H1 (cell line): ENCODE data around the gene C2CD3. TPM values are rescaled to one million over a fixed set of nuclear protein-coding genes. Genes with fewer than 3 reads are reported as not detected.

ENCODE experiments used
- CBX8 ChIP-seq: fragments of 300-800, 300-1000 bp; sonication (generic); IDR thresholded peaks from 2 replicates; pipeline ENCODE4 v1.7.1; 2016; ENCODE audit warnings: low read depth, low read length, borderline replicate concordance
- CEBPB ChIP-seq: IDR thresholded peaks from 2 replicates; pipeline ENCODE4 v1.6.1; 2012; ENCODE audit warnings: low read depth, low read length
- GTF2F1 ChIP-seq: IDR thresholded peaks from 2 replicates; pipeline ENCODE4 v1.6.1; 2012; ENCODE audit warnings: low read depth, low read length, improper control_type of control experiment, borderline replicate concordance
- JUN ChIP-seq: IDR thresholded peaks from 2 replicates; pipeline ENCODE4 v1.6.1; 2011; ENCODE audit warnings: low read depth, mild to moderate bottlenecking, improper control_type of control experiment, low read length
- NRF1 ChIP-seq: IDR thresholded peaks from 2 replicates; pipeline ENCODE4 v1.6.1; 2011; ENCODE audit warnings: mild to moderate bottlenecking, low read depth, low read length, improper control_type of control experiment
- RFX5 ChIP-seq: IDR thresholded peaks from 2 replicates; pipeline ENCODE4 v1.6.1; 2011; ENCODE audit warnings: low read depth, low read length, improper control_type of control experiment, borderline replicate concordance
- RNF2 ChIP-seq: fragments of 200-900, 300-1000 bp; sonication (generic); IDR thresholded peaks from 2 replicates; pipeline ENCODE4 v1.7.1; 2016; ENCODE audit warnings: borderline replicate concordance, low read depth, mild to moderate bottlenecking, antibody characterized with exemption, low read length; ENCODE audit not compliant: poor library complexity, severe bottlenecking; ENCODE audit errors: missing control alignments
- RXRA ChIP-seq: IDR thresholded peaks from 2 replicates; pipeline ENCODE4 v1.6.1; 2011; ENCODE audit warnings: low read depth, mild to moderate bottlenecking, low read length, moderate library complexity; ENCODE audit not compliant: insufficient read depth
- SAP30 ChIP-seq: fragments of 300-600 bp; sonication (generic); IDR thresholded peaks from 2 replicates; pipeline ENCODE4 v1.7.1; 2012; ENCODE audit warnings: low read length, moderate library complexity, mild to moderate bottlenecking, inconsistent platforms; ENCODE audit not compliant: insufficient read depth, insufficient replicate concordance
- USF2 ChIP-seq: IDR thresholded peaks from 2 replicates; pipeline ENCODE4 v1.6.1; 2011; ENCODE audit warnings: low read length, improper control_type of control experiment
- polyA plus RNA-seq, 7 experiments: library from polyadenylated mRNA; depleted of rRNA in 3 of 7; stranded (reverse) in 5 of 7; unstranded in 2 of 7; fragments of >200 nt in 5 of 7; fragments of 200-250 nt in 2 of 7; gene quantifications; 1 replicate in 5 of 7; 2 replicates in 1 of 7; 4 replicates in 1 of 7; pipeline versions ENCODE4 v1.2.1 to v1.2.3, GENCODE V29; 2011 to 2013; ENCODE audit warnings: missing spikeins in 2 of 7, mixed read lengths in 2 of 7
- total RNA-seq: library from RNA; stranded (reverse); fragmentation: NEBNext Ultra II Directional; extraction: Animal tissue kit (Norgen Biotek cat#: 25700); gene quantifications from 2 replicates; pipeline ENCODE4 v1.2.1, GENCODE V29; 2021
- TF ChIP-seq, protein P1 (sequence below), 3 experiments: IDR thresholded peaks; 1 replicate in 2 of 3; 2 replicates in 1 of 3; pipeline versions ENCODE4 v1.5.1 to v1.6.1; 2011; ENCODE audit warnings: low read length in 3 of 3, mild to moderate bottlenecking in 3 of 3, inconsistent platforms in 2 of 3, low read depth in 1 of 3, moderate library complexity in 1 of 3; ENCODE audit not compliant: insufficient read depth in 1 of 3; ENCODE audit errors: control extremely low read depth in 1 of 3
- TF ChIP-seq, protein P2 (sequence below): IDR thresholded peaks from 2 replicates; pipeline ENCODE4 v1.6.1; 2011; ENCODE audit warnings: low read depth, mild to moderate bottlenecking, low read length; ENCODE audit not compliant: insufficient read depth

C2CD3 gene
- total and polyA plus RNA-seq, 2 of the 8 experiments (the other 6 are each of a cell fraction or from before 2014, with no cell fraction given): 11.0 to 29.1 TPM

GRCh38 chr11:74147199-74147929 lies 23.4 kb downstream of the C2CD3 start (continued):
- TF ChIP-seq, protein P1, sequence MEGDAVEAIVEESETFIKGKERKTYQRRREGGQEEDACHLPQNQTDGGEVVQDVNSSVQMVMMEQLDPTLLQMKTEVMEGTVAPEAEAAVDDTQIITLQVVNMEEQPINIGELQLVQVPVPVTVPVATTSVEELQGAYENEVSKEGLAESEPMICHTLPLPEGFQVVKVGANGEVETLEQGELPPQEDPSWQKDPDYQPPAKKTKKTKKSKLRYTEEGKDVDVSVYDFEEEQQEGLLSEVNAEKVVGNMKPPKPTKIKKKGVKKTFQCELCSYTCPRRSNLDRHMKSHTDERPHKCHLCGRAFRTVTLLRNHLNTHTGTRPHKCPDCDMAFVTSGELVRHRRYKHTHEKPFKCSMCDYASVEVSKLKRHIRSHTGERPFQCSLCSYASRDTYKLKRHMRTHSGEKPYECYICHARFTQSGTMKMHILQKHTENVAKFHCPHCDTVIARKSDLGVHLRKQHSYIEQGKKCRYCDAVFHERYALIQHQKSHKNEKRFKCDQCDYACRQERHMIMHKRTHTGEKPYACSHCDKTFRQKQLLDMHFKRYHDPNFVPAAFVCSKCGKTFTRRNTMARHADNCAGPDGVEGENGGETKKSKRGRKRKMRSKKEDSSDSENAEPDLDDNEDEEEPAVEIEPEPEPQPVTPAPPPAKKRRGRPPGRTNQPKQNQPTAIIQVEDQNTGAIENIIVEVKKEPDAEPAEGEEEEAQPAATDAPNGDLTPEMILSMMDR (IDR thresholded peaks at IDR 0.05; ENCODE audit: control extremely low read depth in 1 of 3, insufficient read depth in 1 of 3, low read depth in 1 of 3, low read length in 3 of 3): no peak
- no peak for TF ChIP-seq SAP30
- TF ChIP-seq CBX8: no peak
- no peak for TF ChIP-seq USF2
- no peak for TF ChIP-seq GTF2F1
- no peak for TF ChIP-seq RFX5
- TF ChIP-seq, protein P2, sequence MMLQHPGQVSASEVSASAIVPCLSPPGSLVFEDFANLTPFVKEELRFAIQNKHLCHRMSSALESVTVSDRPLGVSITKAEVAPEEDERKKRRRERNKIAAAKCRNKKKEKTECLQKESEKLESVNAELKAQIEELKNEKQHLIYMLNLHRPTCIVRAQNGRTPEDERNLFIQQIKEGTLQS: no peak
- no peak for TF ChIP-seq CEBPB
- TF ChIP-seq JUN: no peak
- TF ChIP-seq RXRA: no peak
- no peak for TF ChIP-seq RNF2
- TF ChIP-seq NRF1: no peak
